HCT116 (cell line): ENCODE measurements around the gene SPHK1. TPM values are rescaled to one million over a fixed set of nuclear protein-coding genes. Genes with fewer than 3 reads are reported as not detected.

Experiments
- ATAC-seq: fragments of 200-7000 bp; cut with Tn5 transposase; 2 replicates; pipeline ENCODE4 v1.9.1; 2020; ENCODE audit warnings: mild to moderate bottlenecking, moderate library complexity
- BruUV-seq: library from RNA; stranded (reverse); fragments of 400-500 nt; replicated peaks from 2 replicates; lab custom pipeline; 2021; lab: Mats Ljungman, UMichigan
- CTCF ChIA-PET: fragments of 300-600 bp; sonication (Branson Sonifier 250); formaldehyde crosslinking; loops from one replicate; lab custom pipeline; 2021; ENCODE audit warnings: antibody characterized with exemption; lab: Charles Lee
- POLR2A ChIA-PET: fragments of 300-600, 350-600 bp; sonication (Branson Sonifier 250); formaldehyde crosslinking; loops from one replicate; lab custom pipeline; 2021; ENCODE audit warnings: antibody characterized with exemption; lab: Charles Lee
- RAD21 ChIA-PET, 2 experiments: fragments of 300-600 bp; sonication (Branson Sonifier 250); formaldehyde crosslinking; loops; one replicate each; lab custom pipeline; 2023; ENCODE audit warnings: low total read pairs in 2 of 2; ENCODE audit not compliant: uncharacterized antibody in 2 of 2, unreplicated experiment in 2 of 2, low non-redundant PET in 1 of 2; lab: Charles Lee
- DNase-seq: peaks from one replicate; pipeline ENCODE4 v3.0.0-alpha.2; 2010; ENCODE audit warnings: low read depth, low spot score
- H2AFZ ChIP-seq: fragments of 200-600 bp; shearing (Covaris generic), sonication (generic); 2 replicates; pipeline ENCODE4 v1.6.1; 2017; ENCODE audit warnings: low read depth, mixed run types, mixed read lengths, antibody characterized with exemption, low read length; ENCODE audit not compliant: poor library complexity, severe bottlenecking
- H3K27ac ChIP-seq: 2 replicates; pipeline ENCODE4 v1.5.1; 2012; ENCODE audit warnings: low read depth, low read length
- H3K27me3 ChIP-seq: fragments of 200-600 bp; sonication (generic); 2 replicates; pipeline ENCODE4 v1.6.1; 2016; ENCODE audit warnings: mixed run types, low read length, mixed read lengths; ENCODE audit not compliant: insufficient read depth
- H3K36me3 ChIP-seq, 2 experiments: fragments of 200-500 bp in 1 of 2; fragments of 200-600 bp in 1 of 2; sonication (Bioruptor generic) in 1 of 2; sonication (generic) in 1 of 2; 2 replicates each; pipeline versions ENCODE4 v1.5.1 to v1.6.1; 2014 to 2016; ENCODE audit warnings: low read length in 2 of 2, inconsistent platforms in 1 of 2, mixed read lengths in 1 of 2, mixed run types in 1 of 2; ENCODE audit not compliant: insufficient read depth in 2 of 2, control insufficient read depth in 1 of 2
- H3K4me1 ChIP-seq, 2 experiments: fragments of 200-600 bp in 1 of 2; sonication (generic) in 1 of 2; 2 replicates each; pipeline versions ENCODE4 v1.5.1 to v1.6.1; 2012 to 2017; ENCODE audit warnings: low read length in 2 of 2, inconsistent platforms in 1 of 2, mild to moderate bottlenecking in 1 of 2, mixed read lengths in 1 of 2, mixed run types in 1 of 2, moderate library complexity in 1 of 2; ENCODE audit not compliant: insufficient read depth in 2 of 2, control insufficient read depth in 1 of 2
- H3K4me2 ChIP-seq: fragments of 200-600 bp; sonication (generic); 2 replicates; pipeline ENCODE4 v1.6.1; 2017; ENCODE audit warnings: mixed run types, low read length, mixed read lengths
- H3K4me3 ChIP-seq, 2 experiments: fragments of 200-600 bp in 1 of 2; sonication (generic) in 1 of 2; replicated peaks in 1 of 2; 2 replicates each; pipeline ENCODE4 v1.5.1; 2011 to 2016; ENCODE audit warnings: low read length in 2 of 2, control low read depth in 1 of 2, low read depth in 1 of 2, mild to moderate bottlenecking in 1 of 2, mixed read lengths in 1 of 2, mixed run types in 1 of 2
- H3K79me2 ChIP-seq: fragments of 200-600 bp; sonication (generic); 2 replicates; pipeline ENCODE4 v1.6.1; 2017; ENCODE audit warnings: mild to moderate bottlenecking, mixed run types, low read length, moderate library complexity, mixed read lengths; ENCODE audit not compliant: insufficient read depth
- H3K9ac ChIP-seq: fragments of 200-600 bp; sonication (generic); 2 replicates; pipeline ENCODE4 v1.6.1; 2016; ENCODE audit warnings: low read length, mixed read lengths
- H3K9me2 ChIP-seq: fragments of 200-600 bp; sonication (generic), shearing (Covaris generic); 2 replicates; pipeline ENCODE4 v1.6.1; 2017; ENCODE audit warnings: mixed run types, mild to moderate bottlenecking, moderate library complexity; ENCODE audit not compliant: insufficient read depth
- H3K9me3 ChIP-seq, 2 experiments: fragments of 200-500 bp in 1 of 2; fragments of 200-600 bp in 1 of 2; sonication (Bioruptor generic) in 1 of 2; sonication (generic) in 1 of 2; 2 replicates each; pipeline ENCODE4 v1.6.1; 2014 to 2017; ENCODE audit warnings: low read length in 2 of 2, mixed read lengths in 2 of 2, inconsistent platforms in 1 of 2, low read depth in 1 of 2, mild to moderate bottlenecking in 1 of 2, mixed run types in 1 of 2, moderate library complexity in 1 of 2; ENCODE audit not compliant: control insufficient read depth in 1 of 2, insufficient read depth in 1 of 2
- H4K20me1 ChIP-seq: fragments of 200-600 bp; sonication (generic), shearing (Covaris generic); 2 replicates; pipeline ENCODE4 v1.6.1; 2017; ENCODE audit warnings: mixed run types, mild to moderate bottlenecking, moderate library complexity; ENCODE audit not compliant: insufficient read depth
- ATF3 ChIP-seq: IDR thresholded peaks from 2 replicates; pipeline ENCODE4 v1.6.1; 2012
- CBX3 ChIP-seq: IDR thresholded peaks from 2 replicates; pipeline ENCODE4 v1.6.1; 2012; ENCODE audit warnings: low read depth
- CEBPB ChIP-seq: IDR thresholded peaks from 2 replicates; pipeline ENCODE4 v1.6.1; 2012; ENCODE audit warnings: low read depth
- ELF1 ChIP-seq: IDR thresholded peaks from 2 replicates; pipeline ENCODE4 v1.6.1; 2012; ENCODE audit warnings: low read depth, borderline replicate concordance
- EZH2phosphoT487 ChIP-seq: fragments of 200-600 bp; IDR thresholded peaks from 2 replicates; pipeline ENCODE4 v1.6.1; 2018; ENCODE audit warnings: antibody characterized with exemption, borderline replicate concordance
- FOSL1 ChIP-seq: IDR thresholded peaks from 2 replicates; pipeline ENCODE4 v1.6.1; 2012; ENCODE audit warnings: low read depth
- POLR2A ChIP-seq: IDR thresholded peaks from 2 replicates; pipeline ENCODE4 v1.7.0; 2011; ENCODE audit warnings: borderline replicate concordance; ENCODE audit not compliant: insufficient read depth, insufficient read length; ENCODE audit errors: extremely low read depth
- POLR2AphosphoS5 ChIP-seq: IDR thresholded peaks from 2 replicates; pipeline ENCODE4 v1.6.1; 2011; ENCODE audit warnings: mild to moderate bottlenecking, low read depth, low read length, moderate library complexity
- ZBTB33 ChIP-seq: IDR thresholded peaks from 2 replicates; pipeline ENCODE4 v1.6.1; 2011; ENCODE audit warnings: mild to moderate bottlenecking, low read length, moderate library complexity; ENCODE audit not compliant: insufficient replicate concordance; ENCODE audit errors: extremely low read depth
- ZFX ChIP-seq: fragments of 450-650 bp; IDR thresholded peaks from 2 replicates; pipeline ENCODE4 v1.6.1; 2017
- intact Hi-C: fragments of 100-400 bp; cut with micrococcal nuclease; formaldehyde crosslinking; loops from 2 replicates; pipeline ENCODE4 v1.10.0; 2022
- total RNA-seq: library from RNA; stranded (reverse); gene quantifications from one replicate; pipeline ENCODE4 v1.2.1, GENCODE V29; 2021; ENCODE audit not compliant: unreplicated experiment

The SPHK1 gene
- total RNA-seq, 1 experiment from 2014 or later, result 4.6 TPM

GRCh38 chr17:76385892-76386786 is 1.7 kb downstream of the SPHK1 start (continued):
- TF ChIP-seq CEBPB (no peak), ATF3 (no peak), EZH2phosphoT487 (no peak), ZFX (peak; percentile 68; the same call in 1 of the 2 replicates), CBX3 (no peak)

GRCh38 chr17:76386966-76387765 is 2.8 kb downstream of the SPHK1 start:
- H3K79me2 ChIP-seq, result no peaks in the 10 kb centered on the region
- no peaks in the 10 kb centered on the region for H4K20me1 ChIP-seq
- RAD21 ChIA-PET, result no interaction called here
- H3K4me2 ChIP-seq, result no peak overlapping the region
- no peak overlapping the region for H2AFZ ChIP-seq
- POLR2A ChIA-PET, result no interaction called here
- peaks cover 5 to 12% of the 10 kb centered on the region in 2 experiments; a peak in 3 of 4 replicates for H3K36me3 ChIP-seq
- CTCF ChIA-PET, result interaction anchor here (0.5 to 4.7 kb wide), 4 partner anchors 10 to 23 kb away, joined by 6 to 42 read pairs (median 24); no protein-coding TSS in a partner anchor
- intact Hi-C loops, result loop anchor here (5.0 kb wide), 1 partner anchor 35 kb away; the partner anchor contains the start of gene PRPSAP1
- H3K9ac ChIP-seq, result no peak overlapping the region
- no peak overlapping the region for H3K27ac ChIP-seq
- no TSS peak for BruUV-seq
- no peaks in the 10 kb centered on the region for H3K9me3 ChIP-seq
- H3K9me2 ChIP-seq, result no peaks in the 10 kb centered on the region
- TF ChIP-seq ATF3 (no peak), ZBTB33 (no peak), POLR2A (no peak), ZFX (no peak), ELF1 (no peak), EZH2phosphoT487 (no peak), POLR2AphosphoS5 (no peak), FOSL1 (no peak), CEBPB (no peak)
- H3K4me1 ChIP-seq, result peaks cover 26 to 40% of the 10 kb centered on the region in 2 experiments
- H3K27me3 ChIP-seq, result peaks cover 11% of the 10 kb centered on the region; the same call in 1 of the 2 replicates
- no peak for ATAC-seq
- DNase-seq, result no peak
- H3K4me3 ChIP-seq, result no peak overlapping the region
